ENCODE results near the gene PRKD2.

The PRKD2 gene

GRCh38 chr19:46660008-46660517 is 56.9 kb downstream of the PRKD2 start:
- peak; percentile 13 for DNase-seq

GRCh38 chr19:46659151-46660007 is 57.5 kb downstream of the PRKD2 start:
- DNase-seq = no peak

- no peak for DNase-seq
These were observed 60.4 kb downstream of the PRKD2 start for GRCh38 chr19:46656541-46656940.

GRCh38 chr19:46654621-46655152 is 62.2 kb downstream of the PRKD2 start:
- no peak for DNase-seq

- DNase-seq = no peak
These were observed 66.5 kb downstream of the PRKD2 start for GRCh38 chr19:46650445-46650844.

- no peak for DNase-seq
These were observed 67.7 kb downstream of the PRKD2 start for GRCh38 chr19:46648961-46649960.

GRCh38 chr19:46648060-46648960 is 68.6 kb downstream of the PRKD2 start:
- DNase-seq = no peak

GRCh38 chr19:46646402-46646801 is 70.5 kb downstream of the PRKD2 start:
- no peak for DNase-seq

GRCh38 chr19:46644720-46645119 is 72.2 kb downstream of the PRKD2 start:
- DNase-seq = no peak

- no peak for DNase-seq
These were observed 76.3 kb downstream of the PRKD2 start for GRCh38 chr19:46640656-46641055.

- peak; percentile 32 for DNase-seq
These were observed 77.3 kb downstream of the PRKD2 start for GRCh38 chr19:46639358-46640182.

GRCh38 chr19:46637224-46637623 is 79.7 kb downstream of the PRKD2 start:
- no peak for DNase-seq

GRCh38 chr19:46635920-46636761 is 80.8 kb downstream of the PRKD2 start, which contains the start of gene GNG8:
Gene GNG8, minus strand, starts transcription at chr19:46636202. Its CDS starts 1,520 bp downstream, at chr19:46634682.
- peak; percentile 39 for DNase-seq

- DNase-seq = no peak
These were observed 82.2 kb downstream of the PRKD2 start for GRCh38 chr19:46634656-46635218.

- peak; percentile 96 for DNase-seq
These were observed 82.8 kb downstream of the PRKD2 start for GRCh38 chr19:46634045-46634655.

GRCh38 chr19:46633130-46633529 is 83.8 kb downstream of the PRKD2 start:
- no peak for DNase-seq

GRCh38 chr19:46631481-46631880 is 85.4 kb downstream of the PRKD2 start:
- DNase-seq = no peak

- DNase-seq = no peak
These were observed 86.2 kb downstream of the PRKD2 start for GRCh38 chr19:46630586-46631205.

All from CD4-positive, alpha-beta T cell treated with Interleukin-21 for 1 hour (primary cell).